ENCODE results near the gene NF1.
"Not testable (repeated sequence)": the region's sequence is repeated elsewhere in the genome, so short reads cannot be mapped to it uniquely, and the experiment has no call there.

Gene NF1

GRCh38 chr17:31176143-31176542, 81.4 kb downstream of the NF1 start:
- H3K4me3 Mint-ChIP-seq, DNase-seq, H3K27me3 Mint-ChIP-seq, H3K4me1 Mint-ChIP-seq, ATAC-seq, H3K9me3 Mint-ChIP-seq, H3K27ac Mint-ChIP-seq: not testable (repeated sequence)

GRCh38 chr17:31178951-31179350, 84.2 kb downstream of the NF1 start:
- H3K4me3 Mint-ChIP-seq, H3K27me3 Mint-ChIP-seq, ATAC-seq, H3K27ac Mint-ChIP-seq, DNase-seq, H3K4me1 Mint-ChIP-seq, H3K9me3 Mint-ChIP-seq: not testable (repeated sequence)

- no peak for ATAC-seq
- H3K4me3 Mint-ChIP-seq, result no peak overlapping the region
- peaks cover 7% of the 10 kb centered on the region for H3K4me1 Mint-ChIP-seq
- H3K9me3 Mint-ChIP-seq, result no peaks in the 10 kb centered on the region
- no peaks in the 10 kb centered on the region for H3K27me3 Mint-ChIP-seq
- no peak for DNase-seq
- H3K27ac Mint-ChIP-seq, result no peak overlapping the region
Observed at GRCh38 chr17:31195305-31195704, 100.5 kb downstream of the NF1 start.

GRCh38 chr17:31198026-31198425, 103.2 kb downstream of the NF1 start:
- no peaks in the 10 kb centered on the region for H3K27me3 Mint-ChIP-seq
- DNase-seq (no peak), ATAC-seq (no peak)
- peaks cover 7% of the 10 kb centered on the region for H3K4me1 Mint-ChIP-seq
- no peak overlapping the region for H3K27ac Mint-ChIP-seq
- no peak overlapping the region for H3K4me3 Mint-ChIP-seq
- no peaks in the 10 kb centered on the region for H3K9me3 Mint-ChIP-seq

GRCh38 chr17:31198666-31199065, 103.9 kb downstream of the NF1 start:
- not testable (repeated sequence) for H3K9me3 Mint-ChIP-seq

GRCh38 chr17:31200287-31200686, 105.5 kb downstream of the NF1 start:
- no peak for DNase-seq
- Mint-ChIP-seq H3K9me3 (no peaks in the 10 kb centered on the region), H3K4me3 (no peak overlapping the region), H3K4me1 (peaks cover 7% of the 10 kb centered on the region), H3K27ac (no peak overlapping the region), H3K27me3 (no peaks in the 10 kb centered on the region)
- no peak for ATAC-seq

More at GRCh38 chr17:31198666-31199065, 103.9 kb downstream of the NF1 start:
- H3K27ac Mint-ChIP-seq, result peak overlapping the region in 1 of 2 donors; percentile 24
- not testable (repeated sequence) for ATAC-seq, H3K4me1 Mint-ChIP-seq, DNase-seq, H3K4me3 Mint-ChIP-seq, H3K27me3 Mint-ChIP-seq

GRCh38 chr17:31202968-31203367, 108.2 kb downstream of the NF1 start:
- no peak for DNase-seq

GRCh38 chr17:31211352-31212012, 116.7 kb downstream of the NF1 start:
- no peaks in the 10 kb centered on the region for H3K4me1 Mint-ChIP-seq
- no peak overlapping the region for H3K27ac Mint-ChIP-seq
- H3K4me3 Mint-ChIP-seq, result no peak overlapping the region

More at GRCh38 chr17:31202968-31203367, 108.2 kb downstream of the NF1 start:
- H3K4me3 Mint-ChIP-seq, result no peak overlapping the region
- peaks cover 3% of the 10 kb centered on the region for H3K4me1 Mint-ChIP-seq
- ATAC-seq, result no peak
- no peaks in the 10 kb centered on the region for H3K27me3 Mint-ChIP-seq
- no peaks in the 10 kb centered on the region for H3K9me3 Mint-ChIP-seq
- no peak overlapping the region for H3K27ac Mint-ChIP-seq

GRCh38 chr17:31216031-31216751, 121.4 kb downstream of the NF1 start:
- no peak for ATAC-seq
- Mint-ChIP-seq H3K27me3 (no peaks in the 10 kb centered on the region), H3K4me3 (no peak overlapping the region), H3K4me1 (no peaks in the 10 kb centered on the region), H3K27ac (no peak overlapping the region), H3K9me3 (no peaks in the 10 kb centered on the region)
- DNase-seq, result no peak

More at GRCh38 chr17:31211352-31212012, 116.7 kb downstream of the NF1 start:
- ATAC-seq (no peak), DNase-seq (no peak)
- Mint-ChIP-seq H3K9me3 (no peaks in the 10 kb centered on the region), H3K27me3 (no peaks in the 10 kb centered on the region)

- H3K27ac Mint-ChIP-seq, result no peak overlapping the region
- no peak overlapping the region for H3K4me3 Mint-ChIP-seq
- DNase-seq, result no peak
- no peaks in the 10 kb centered on the region for H3K27me3 Mint-ChIP-seq
- H3K9me3 Mint-ChIP-seq, result no peaks in the 10 kb centered on the region
- ATAC-seq, result no peak
- H3K4me1 Mint-ChIP-seq, result peaks cover 6% of the 10 kb centered on the region
Observed at GRCh38 chr17:31224366-31224765, 129.6 kb downstream of the NF1 start.

GRCh38 chr17:31225831-31226230, 131.1 kb downstream of the NF1 start:
- Mint-ChIP-seq H3K4me1 (peaks cover 6% of the 10 kb centered on the region), H3K4me3 (no peak overlapping the region), H3K27me3 (no peaks in the 10 kb centered on the region), H3K27ac (no peak overlapping the region), H3K9me3 (no peaks in the 10 kb centered on the region)
- ATAC-seq (no peak), DNase-seq (no peak)

GRCh38 chr17:31226373-31226772, 131.6 kb downstream of the NF1 start:
- DNase-seq, result no peak
- H3K4me3 Mint-ChIP-seq, result no peak overlapping the region

GRCh38 chr17:31226950-31227349, 132.2 kb downstream of the NF1 start:
- H3K27ac Mint-ChIP-seq, result no peak overlapping the region
- DNase-seq, result no peak
- H3K4me3 Mint-ChIP-seq, result no peak overlapping the region
- peaks cover 6% of the 10 kb centered on the region for H3K4me1 Mint-ChIP-seq
- no peak for ATAC-seq
- no peaks in the 10 kb centered on the region for H3K9me3 Mint-ChIP-seq
- H3K27me3 Mint-ChIP-seq, result no peaks in the 10 kb centered on the region

More at GRCh38 chr17:31226373-31226772, 131.6 kb downstream of the NF1 start:
- Mint-ChIP-seq H3K4me1 (peaks cover 6% of the 10 kb centered on the region), H3K27ac (peak overlapping the region in 1 of 2 donors; percentile 44), H3K27me3 (no peaks in the 10 kb centered on the region), H3K9me3 (no peaks in the 10 kb centered on the region)
- ATAC-seq, result no peak

- Mint-ChIP-seq H3K27ac (no peak overlapping the region), H3K4me3 (no peak overlapping the region), H3K27me3 (no peaks in the 10 kb centered on the region), H3K4me1 (no peaks in the 10 kb centered on the region), H3K9me3 (no peaks in the 10 kb centered on the region)
- ATAC-seq (no peak), DNase-seq (no peak)
Observed at GRCh38 chr17:31231852-31232251, 137.1 kb downstream of the NF1 start.

GRCh38 chr17:31235110-31235509, 140.3 kb downstream of the NF1 start:
- Mint-ChIP-seq H3K4me3 (no peak overlapping the region), H3K4me1 (no peaks in the 10 kb centered on the region), H3K27ac (no peak overlapping the region), H3K9me3 (no peaks in the 10 kb centered on the region), H3K27me3 (no peaks in the 10 kb centered on the region)
- no peak for ATAC-seq
- no peak for DNase-seq

GRCh38 chr17:31236137-31236536, 141.4 kb downstream of the NF1 start:
- Mint-ChIP-seq H3K27ac (no peak overlapping the region), H3K9me3 (no peaks in the 10 kb centered on the region), H3K4me3 (no peak overlapping the region), H3K4me1 (no peaks in the 10 kb centered on the region), H3K27me3 (no peaks in the 10 kb centered on the region)
- ATAC-seq, result no peak
- no peak for DNase-seq

Measured in stimulated activated naive CD8-positive, alpha-beta T cell treated with anti-CD3 and anti-CD28 coated beads, Interleukin-15, amount 100 ng/mL, for 72 hours (primary cell).